T-helper 9 cell (primary cell): ENCODE data around the gene KIF2C.
"Not testable (repeated sequence)": the region's sequence is repeated elsewhere in the genome, so short reads cannot be mapped to it uniquely, and the experiment has no call there.

Source experiments
- DNase-seq: peaks from one replicate; pipeline ENCODE4 v3.0.0-alpha.2; 2020

The KIF2C gene

GRCh38 chr1:44720281-44720680 is 19.4 kb upstream of the KIF2C start:
- DNase-seq, result no peak

- DNase-seq, result peak; percentile 37
These were observed 17.9 kb upstream of the KIF2C start for GRCh38 chr1:44721485-44722361.

- no peak for DNase-seq
These were observed 16.6 kb upstream of the KIF2C start for GRCh38 chr1:44723064-44723463.

GRCh38 chr1:44723496-44724295 is 15.9 kb upstream of the KIF2C start:
- DNase-seq, result no peak

GRCh38 chr1:44724296-44724954 is 15.2 kb upstream of the KIF2C start:
- no peak for DNase-seq

- no peak for DNase-seq
These were observed 14.5 kb upstream of the KIF2C start for GRCh38 chr1:44724955-44725698.

- peak; percentile 95 for DNase-seq
These were observed 8.7 kb upstream of the KIF2C start, which contains the start of gene RNU5D-1 for GRCh38 chr1:44730741-44731512. Gene RNU5D-1 (minus strand): TSS chr1:44731170.

- DNase-seq, result no peak
These were observed 6.3 kb upstream of the KIF2C start for GRCh38 chr1:44733365-44733764.

- DNase-seq, result no peak
These were observed 5.9 kb upstream of the KIF2C start for GRCh38 chr1:44733784-44734183.

GRCh38 chr1:44735992-44736391 is 3.6 kb upstream of the KIF2C start:
- no peak for DNase-seq

- DNase-seq, result not testable (repeated sequence)
These were observed 707 bp upstream of the KIF2C start for GRCh38 chr1:44738953-44739306.

- DNase-seq, result no peak
These were observed 561 bp downstream of the KIF2C start for GRCh38 chr1:44740179-44740617.

- DNase-seq, result no peak
These were observed 3.6 kb downstream of the KIF2C start for GRCh38 chr1:44743211-44743610.

- DNase-seq, result no peak
These were observed 8.2 kb downstream of the KIF2C start for GRCh38 chr1:44747878-44748277.

- no peak for DNase-seq
These were observed 17.8 kb downstream of the KIF2C start for GRCh38 chr1:44757420-44757819.

GRCh38 chr1:44759077-44759476 is 19.4 kb downstream of the KIF2C start:
- no peak for DNase-seq

- DNase-seq, result no peak
These were observed 21.2 kb downstream of the KIF2C start for GRCh38 chr1:44760876-44761275.

- DNase-seq, result not testable (repeated sequence)
These were observed 26.8 kb downstream of the KIF2C start for GRCh38 chr1:44766421-44766820.

- DNase-seq, result peak; percentile 82
These were observed 35.7 kb downstream of the KIF2C start, which contains the start of gene RPS8 for GRCh38 chr1:44775078-44775929. Gene RPS8 (plus strand): TSS chr1:44775540. CDS start chr1:44775597, 57 bp downstream.

- no peak for DNase-seq
These were observed 36.5 kb downstream of the KIF2C start for GRCh38 chr1:44775930-44776729.
